Type B pancreatic cell (in vitro differentiated cells): ENCODE data around the gene CR1. TPM values are rescaled to one million over a fixed set of nuclear protein-coding genes. Genes with fewer than 3 reads are reported as not detected.

Source experiments
- DNase-seq: peaks from one replicate; pipeline ENCODE4 v3.0.0; 2021; ENCODE audit warnings: mixed read lengths; ENCODE audit not compliant: unreplicated experiment; ENCODE audit errors: extremely low spot score
- H3K27ac Mint-ChIP-seq: 2 replicates; pipeline ENCODE4 v1.8.0; 2021; ENCODE audit warnings: mild to moderate bottlenecking, mixed read lengths
- H3K27me3 Mint-ChIP-seq: 2 replicates; pipeline ENCODE4 v1.8.0; 2021; ENCODE audit warnings: mixed read lengths
- H3K36me3 Mint-ChIP-seq: 2 replicates; pipeline ENCODE4 v1.8.0; 2021; ENCODE audit warnings: mixed read lengths
- H3K4me1 Mint-ChIP-seq: one replicate; pipeline ENCODE4 v1.8.0; 2021; ENCODE audit warnings: mixed read lengths; ENCODE audit not compliant: unreplicated experiment
- H3K4me3 Mint-ChIP-seq: 2 replicates; pipeline ENCODE4 v1.8.0; 2021; ENCODE audit warnings: mild to moderate bottlenecking, mixed read lengths
- H3K9me3 Mint-ChIP-seq: 2 replicates; pipeline ENCODE4 v1.8.0; 2021; ENCODE audit warnings: mixed read lengths
- CTCF ChIP-seq: fragments of 200-600 bp; sonication (generic); conservative IDR thresholded peaks from 2 replicates; pipeline ENCODE4 v1.5.0; 2021; ENCODE audit warnings: antibody characterized with exemption, mild to moderate bottlenecking
- total RNA-seq: library from RNA; stranded (reverse); gene quantifications from 2 replicates; pipeline ENCODE4 v1.2.1, GENCODE V29; 2021; ENCODE audit warnings: low replicate concordance

CR1 gene
- total RNA-seq, 1 donor from 2014 or later = 0.56 TPM

GRCh38 chr1:207644852-207645634, 149.1 kb downstream of the CR1 start, which contains the start of gene CR1L:
TSS of gene CR1L (plus strand) at chr1:207645133. CDS start at chr1:207645234, 101 bp downstream.
- Mint-ChIP-seq H3K4me1 (no peaks in the 10 kb centered on the region), H3K9me3 (no peaks in the 10 kb centered on the region), H3K27ac (no peak within 1 kb of the TSS), H3K4me3 (no peak within 1 kb of the TSS), H3K36me3 (no peaks in the 10 kb centered on the region), H3K27me3 (peaks cover 10% of the 10 kb centered on the region)
- DNase-seq = no peak
- TF ChIP-seq CTCF = no peak

GRCh38 chr1:207645635-207646081, 149.7 kb downstream of the CR1 start:
- H3K27me3 Mint-ChIP-seq = peaks cover 10% of the 10 kb centered on the region
- TF ChIP-seq CTCF = no peak
- H3K9me3 Mint-ChIP-seq = no peaks in the 10 kb centered on the region
- H3K27ac Mint-ChIP-seq = no peak overlapping the region
- no peaks in the 10 kb centered on the region for H3K4me1 Mint-ChIP-seq
- DNase-seq = no peak
- no peaks in the 10 kb centered on the region for H3K36me3 Mint-ChIP-seq
- no peak overlapping the region for H3K4me3 Mint-ChIP-seq

GRCh38 chr1:207646171-207646570, 150.2 kb downstream of the CR1 start:
- peaks cover 10% of the 10 kb centered on the region for H3K27me3 Mint-ChIP-seq
- H3K4me3 Mint-ChIP-seq = no peak overlapping the region
- no peaks in the 10 kb centered on the region for H3K4me1 Mint-ChIP-seq
- no peak for DNase-seq
- TF ChIP-seq CTCF = no peak
- no peak overlapping the region for H3K27ac Mint-ChIP-seq
- H3K36me3 Mint-ChIP-seq = no peaks in the 10 kb centered on the region
- H3K9me3 Mint-ChIP-seq = no peaks in the 10 kb centered on the region

- H3K36me3 Mint-ChIP-seq = no peaks in the 10 kb centered on the region
- no peak for TF ChIP-seq CTCF
- H3K4me3 Mint-ChIP-seq = no peak overlapping the region
These were observed 151.1 kb downstream of the CR1 start for GRCh38 chr1:207646944-207647579.

GRCh38 chr1:207647671-207648333, 151.8 kb downstream of the CR1 start:
- no peaks in the 10 kb centered on the region for H3K4me1 Mint-ChIP-seq
- H3K4me3 Mint-ChIP-seq = no peak overlapping the region
- no peaks in the 10 kb centered on the region for H3K36me3 Mint-ChIP-seq
- H3K9me3 Mint-ChIP-seq = no peaks in the 10 kb centered on the region
- DNase-seq = no peak
- peaks cover 10% of the 10 kb centered on the region for H3K27me3 Mint-ChIP-seq
- H3K27ac Mint-ChIP-seq = no peak overlapping the region
- TF ChIP-seq CTCF = no peak

More at GRCh38 chr1:207646944-207647579, 151.1 kb downstream of the CR1 start:
- H3K27ac Mint-ChIP-seq = no peak overlapping the region
- H3K4me1 Mint-ChIP-seq = no peaks in the 10 kb centered on the region
- H3K9me3 Mint-ChIP-seq = no peaks in the 10 kb centered on the region
- no peak for DNase-seq
- H3K27me3 Mint-ChIP-seq = peaks cover 10% of the 10 kb centered on the region
